ENCODE results near the gene SRGAP1.
"Not testable (repeated sequence)": the region's sequence is repeated elsewhere in the genome, so short reads cannot be mapped to it uniquely, and the experiment has no call there.

The SRGAP1 gene

GRCh38 chr12:64127811-64128210 lies 283.3 kb downstream of the SRGAP1 start:
- Histone ChIP-seq H3K4ac (ENCODE audit: low read depth, low read length) (no peak overlapping the region), H4K8ac (ENCODE audit: low read depth, low read length) (no peak overlapping the region), H2AFZ (ENCODE audit: insufficient read depth, low read length, poor library complexity) (no peak overlapping the region), H3K9me3 (ENCODE audit: insufficient read depth, low read depth, low read length) (no peaks in the 10 kb centered on the region), H4K91ac (ENCODE audit: low read depth, low read length) (no peak overlapping the region), H3K36me3 (ENCODE audit: control insufficient read depth in 1 of 2, insufficient read depth in 2 of 2, low read length in 2 of 2) (peaks cover 4 to 5% of the 10 kb centered on the region in 2 experiments), H2AK5ac (ENCODE audit: low read length) (no peak overlapping the region), H3K4me2 (ENCODE audit: low read length) (no peak overlapping the region), H3K27ac (ENCODE audit: low read depth, low read length) (no peak overlapping the region), H3K14ac (ENCODE audit: low read length) (no peak overlapping the region), H3K9ac (ENCODE audit: low read length) (no peak overlapping the region), H2BK120ac (ENCODE audit: insufficient read depth, low read length, poor library complexity) (no peak overlapping the region), H4K12ac (ENCODE audit: low read depth, low read length) (no peak overlapping the region), H3K4me3 (ENCODE audit: low read depth, low read length) (no peak overlapping the region), H2BK12ac (ENCODE audit: low read length) (no peak overlapping the region), H3K79me2 (ENCODE audit: control insufficient read depth, insufficient read depth, low read length, poor library complexity) (no peaks in the 10 kb centered on the region), H3K4me1 (ENCODE audit: control insufficient read depth in 1 of 2, insufficient read depth in 2 of 2, low read length in 2 of 2) (no peaks in the 10 kb centered on the region), H3K27me3 (ENCODE audit: insufficient read depth, low read length) (no peaks in the 10 kb centered on the region), H3K79me1 (ENCODE audit: low read length) (no peaks in the 10 kb centered on the region), H3K23ac (ENCODE audit: low read length) (no peak overlapping the region), H3K18ac (ENCODE audit: low read length) (no peak overlapping the region), H2BK5ac (ENCODE audit: low read depth, low read length, poor library complexity) (no peak overlapping the region)
- DNase-seq = no peak
- WGBS (ENCODE audit: extremely low coverage, insufficient coverage, insufficient read length) = no CpG with 5 or more reads among the region's 14 CpGs

DNA sequence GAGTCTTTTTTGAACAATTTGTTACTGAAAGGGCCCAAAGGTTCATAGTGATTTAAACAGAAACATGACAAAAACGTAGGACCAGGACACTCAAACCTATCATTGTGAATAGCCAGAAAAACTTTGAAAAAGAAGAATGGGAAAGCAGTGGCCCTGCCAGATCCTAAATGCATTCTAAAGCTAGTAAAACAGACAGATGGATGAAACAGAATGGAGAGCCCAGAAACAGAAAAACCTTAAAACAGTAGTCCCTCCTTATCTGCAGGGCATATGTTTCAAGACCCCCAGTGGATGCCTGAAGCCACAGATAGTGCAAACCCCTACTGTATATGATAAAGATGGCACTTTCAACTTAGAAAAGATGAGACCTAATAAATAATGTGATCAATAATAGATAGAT lies 283.9 kb downstream of the SRGAP1 start:
- Histone ChIP-seq H4K8ac (ENCODE audit: low read depth, low read length) (no peak overlapping the region), H3K4me3 (ENCODE audit: low read depth, low read length) (no peak overlapping the region), H3K27me3 (ENCODE audit: insufficient read depth, low read length) (no peaks in the 10 kb centered on the region), H4K12ac (ENCODE audit: low read depth, low read length) (no peak overlapping the region), H2AK5ac (ENCODE audit: low read length) (no peak overlapping the region), H3K36me3 (ENCODE audit: control insufficient read depth in 1 of 2, insufficient read depth in 2 of 2, low read length in 2 of 2) (peaks cover 4 to 5% of the 10 kb centered on the region in 2 experiments), H3K9me3 (ENCODE audit: insufficient read depth, low read depth, low read length) (no peaks in the 10 kb centered on the region), H3K9ac (ENCODE audit: low read length) (no peak overlapping the region), H3K79me2 (ENCODE audit: control insufficient read depth, insufficient read depth, low read length, poor library complexity) (no peaks in the 10 kb centered on the region), H3K79me1 (ENCODE audit: low read length) (no peaks in the 10 kb centered on the region), H3K4me1 (ENCODE audit: control insufficient read depth in 1 of 2, insufficient read depth in 2 of 2, low read length in 2 of 2) (no peaks in the 10 kb centered on the region), H2BK5ac (ENCODE audit: low read depth, low read length, poor library complexity) (no peak overlapping the region), H3K27ac (ENCODE audit: low read depth, low read length) (no peak overlapping the region), H3K4me2 (ENCODE audit: low read length) (no peak overlapping the region), H3K14ac (ENCODE audit: low read length) (no peak overlapping the region), H3K18ac (ENCODE audit: low read length) (no peak overlapping the region), H3K23ac (ENCODE audit: low read length) (no peak overlapping the region), H2BK120ac (ENCODE audit: insufficient read depth, low read length, poor library complexity) (no peak overlapping the region), H2BK12ac (ENCODE audit: low read length) (no peak overlapping the region), H3K4ac (ENCODE audit: low read depth, low read length) (no peak overlapping the region), H4K91ac (ENCODE audit: low read depth, low read length) (no peak overlapping the region), H2AFZ (ENCODE audit: insufficient read depth, low read length, poor library complexity) (no peak overlapping the region)
- WGBS (ENCODE audit: extremely low coverage, insufficient coverage, insufficient read length) = no CpG with 5 or more reads among the region's 1 CpG
- DNase-seq = no peak

DNA sequence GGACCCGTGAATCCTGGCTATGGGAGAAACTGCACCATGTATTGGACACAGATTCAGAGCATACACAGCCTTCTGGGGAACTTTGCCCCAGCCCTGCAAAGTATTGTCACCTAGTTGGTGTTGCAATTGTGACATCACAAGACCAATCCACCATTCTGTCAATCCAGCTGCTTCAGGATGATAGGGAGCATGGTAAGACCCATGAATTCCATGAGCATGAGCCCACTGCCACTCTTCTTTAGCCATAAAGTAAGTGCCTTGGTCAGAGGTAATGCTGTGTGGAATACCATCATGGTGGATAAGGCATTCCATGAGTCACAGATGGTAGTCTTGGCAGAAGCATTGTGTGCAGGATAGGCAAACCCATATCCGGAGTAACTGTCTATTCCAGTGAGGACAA lies 286.0 kb downstream of the SRGAP1 start:
- not testable (repeated sequence) for H2BK5ac ChIP-seq (ENCODE audit: low read depth, low read length, poor library complexity); H2BK120ac ChIP-seq (ENCODE audit: insufficient read depth, low read length, poor library complexity); H3K18ac ChIP-seq (ENCODE audit: low read length); H3K14ac ChIP-seq (ENCODE audit: low read length); H4K8ac ChIP-seq (ENCODE audit: low read depth, low read length); H2AFZ ChIP-seq (ENCODE audit: insufficient read depth, low read length, poor library complexity); H3K27ac ChIP-seq (ENCODE audit: low read depth, low read length); H4K91ac ChIP-seq (ENCODE audit: low read depth, low read length); H3K9ac ChIP-seq (ENCODE audit: low read length); H2AK5ac ChIP-seq (ENCODE audit: low read length); H3K9me3 ChIP-seq (ENCODE audit: insufficient read depth, low read depth, low read length); H2BK12ac ChIP-seq (ENCODE audit: low read length); H3K23ac ChIP-seq (ENCODE audit: low read length); H3K4me2 ChIP-seq (ENCODE audit: low read length); H4K12ac ChIP-seq (ENCODE audit: low read depth, low read length); H3K4ac ChIP-seq (ENCODE audit: low read depth, low read length); H3K4me1 ChIP-seq (ENCODE audit: control insufficient read depth in 1 of 2, insufficient read depth in 2 of 2, low read length in 2 of 2); H3K27me3 ChIP-seq (ENCODE audit: insufficient read depth, low read length); H3K79me1 ChIP-seq (ENCODE audit: low read length); H3K4me3 ChIP-seq (ENCODE audit: low read depth, low read length); H3K36me3 ChIP-seq (ENCODE audit: control insufficient read depth in 1 of 2, insufficient read depth in 2 of 2, low read length in 2 of 2); H3K79me2 ChIP-seq (ENCODE audit: control insufficient read depth, insufficient read depth, low read length, poor library complexity)
- DNase-seq = peak; percentile 62 to 73
- no CpG with 5 or more reads among the region's 2 CpGs for WGBS (ENCODE audit: extremely low coverage, insufficient coverage, insufficient read length)

- H3K4me2 ChIP-seq (ENCODE audit: low read length); H2AFZ ChIP-seq (ENCODE audit: insufficient read depth, low read length, poor library complexity); H3K9ac ChIP-seq (ENCODE audit: low read length); H3K4me1 ChIP-seq (ENCODE audit: control insufficient read depth in 1 of 2, insufficient read depth in 2 of 2, low read length in 2 of 2); H2BK120ac ChIP-seq (ENCODE audit: insufficient read depth, low read length, poor library complexity); H3K23ac ChIP-seq (ENCODE audit: low read length); H3K36me3 ChIP-seq (ENCODE audit: control insufficient read depth in 1 of 2, insufficient read depth in 2 of 2, low read length in 2 of 2); DNase-seq; H4K12ac ChIP-seq (ENCODE audit: low read depth, low read length); H3K14ac ChIP-seq (ENCODE audit: low read length); H3K4ac ChIP-seq (ENCODE audit: low read depth, low read length); H2AK5ac ChIP-seq (ENCODE audit: low read length); H3K27me3 ChIP-seq (ENCODE audit: insufficient read depth, low read length); H3K9me3 ChIP-seq (ENCODE audit: insufficient read depth, low read depth, low read length); H2BK12ac ChIP-seq (ENCODE audit: low read length); H4K91ac ChIP-seq (ENCODE audit: low read depth, low read length); H2BK5ac ChIP-seq (ENCODE audit: low read depth, low read length, poor library complexity); H3K79me2 ChIP-seq (ENCODE audit: control insufficient read depth, insufficient read depth, low read length, poor library complexity); H4K8ac ChIP-seq (ENCODE audit: low read depth, low read length); H3K79me1 ChIP-seq (ENCODE audit: low read length); H3K4me3 ChIP-seq (ENCODE audit: low read depth, low read length); H3K18ac ChIP-seq (ENCODE audit: low read length); H3K27ac ChIP-seq (ENCODE audit: low read depth, low read length): not testable (repeated sequence)
- WGBS (ENCODE audit: extremely low coverage, insufficient coverage, insufficient read length) = no CpG with 5 or more reads among the region's 6 CpGs
Observed at GRCh38 chr12:64131456-64131855, 287.0 kb downstream of the SRGAP1 start.
